HCT116 (cell line): ENCODE data around the gene SH3RF2. TPM values are rescaled to one million over a fixed set of nuclear protein-coding genes. Genes with fewer than 3 reads are reported as not detected.
A peak's percentile ranks its signal among the peaks of the same experiment; 100 is the strongest.

Experiments
- ATAC-seq: fragments of 200-7000 bp; cut with Tn5 transposase; 2 replicates; pipeline ENCODE4 v1.9.1; 2020; ENCODE audit warnings: mild to moderate bottlenecking, moderate library complexity
- BruUV-seq: library from RNA; stranded (reverse); fragments of 400-500 nt; replicated peaks from 2 replicates; lab custom pipeline; 2021; lab: Mats Ljungman, UMichigan
- CTCF ChIA-PET: fragments of 300-600 bp; sonication (Branson Sonifier 250); formaldehyde crosslinking; loops from one replicate; lab custom pipeline; 2021; ENCODE audit warnings: antibody characterized with exemption; lab: Charles Lee
- POLR2A ChIA-PET: fragments of 300-600, 350-600 bp; sonication (Branson Sonifier 250); formaldehyde crosslinking; loops from one replicate; lab custom pipeline; 2021; ENCODE audit warnings: antibody characterized with exemption; lab: Charles Lee
- RAD21 ChIA-PET, 2 experiments: fragments of 300-600 bp; sonication (Branson Sonifier 250); formaldehyde crosslinking; loops; one replicate each; lab custom pipeline; 2023; ENCODE audit warnings: low total read pairs in 2 of 2; ENCODE audit not compliant: uncharacterized antibody in 2 of 2, unreplicated experiment in 2 of 2, low non-redundant PET in 1 of 2; lab: Charles Lee
- DNase-seq: peaks from one replicate; pipeline ENCODE4 v3.0.0-alpha.2; 2010; ENCODE audit warnings: low read depth, low spot score
- H2AFZ ChIP-seq: fragments of 200-600 bp; shearing (Covaris generic), sonication (generic); 2 replicates; pipeline ENCODE4 v1.6.1; 2017; ENCODE audit warnings: low read depth, mixed run types, mixed read lengths, antibody characterized with exemption, low read length; ENCODE audit not compliant: poor library complexity, severe bottlenecking
- H3K27ac ChIP-seq: 2 replicates; pipeline ENCODE4 v1.5.1; 2012; ENCODE audit warnings: low read depth, low read length
- H3K27me3 ChIP-seq: fragments of 200-600 bp; sonication (generic); 2 replicates; pipeline ENCODE4 v1.6.1; 2016; ENCODE audit warnings: mixed run types, low read length, mixed read lengths; ENCODE audit not compliant: insufficient read depth
- H3K36me3 ChIP-seq, 2 experiments: fragments of 200-500 bp in 1 of 2; fragments of 200-600 bp in 1 of 2; sonication (Bioruptor generic) in 1 of 2; sonication (generic) in 1 of 2; 2 replicates each; pipeline versions ENCODE4 v1.5.1 to v1.6.1; 2014 to 2016; ENCODE audit warnings: low read length in 2 of 2, inconsistent platforms in 1 of 2, mixed read lengths in 1 of 2, mixed run types in 1 of 2; ENCODE audit not compliant: insufficient read depth in 2 of 2, control insufficient read depth in 1 of 2
- H3K4me1 ChIP-seq, 2 experiments: fragments of 200-600 bp in 1 of 2; sonication (generic) in 1 of 2; 2 replicates each; pipeline versions ENCODE4 v1.5.1 to v1.6.1; 2012 to 2017; ENCODE audit warnings: low read length in 2 of 2, inconsistent platforms in 1 of 2, mild to moderate bottlenecking in 1 of 2, mixed read lengths in 1 of 2, mixed run types in 1 of 2, moderate library complexity in 1 of 2; ENCODE audit not compliant: insufficient read depth in 2 of 2, control insufficient read depth in 1 of 2
- H3K4me2 ChIP-seq: fragments of 200-600 bp; sonication (generic); 2 replicates; pipeline ENCODE4 v1.6.1; 2017; ENCODE audit warnings: mixed run types, low read length, mixed read lengths
- H3K4me3 ChIP-seq, 2 experiments: fragments of 200-600 bp in 1 of 2; sonication (generic) in 1 of 2; replicated peaks in 1 of 2; 2 replicates each; pipeline ENCODE4 v1.5.1; 2011 to 2016; ENCODE audit warnings: low read length in 2 of 2, control low read depth in 1 of 2, low read depth in 1 of 2, mild to moderate bottlenecking in 1 of 2, mixed read lengths in 1 of 2, mixed run types in 1 of 2
- H3K79me2 ChIP-seq: fragments of 200-600 bp; sonication (generic); 2 replicates; pipeline ENCODE4 v1.6.1; 2017; ENCODE audit warnings: mild to moderate bottlenecking, mixed run types, low read length, moderate library complexity, mixed read lengths; ENCODE audit not compliant: insufficient read depth
- H3K9ac ChIP-seq: fragments of 200-600 bp; sonication (generic); 2 replicates; pipeline ENCODE4 v1.6.1; 2016; ENCODE audit warnings: low read length, mixed read lengths
- H3K9me2 ChIP-seq: fragments of 200-600 bp; sonication (generic), shearing (Covaris generic); 2 replicates; pipeline ENCODE4 v1.6.1; 2017; ENCODE audit warnings: mixed run types, mild to moderate bottlenecking, moderate library complexity; ENCODE audit not compliant: insufficient read depth
- H3K9me3 ChIP-seq, 2 experiments: fragments of 200-500 bp in 1 of 2; fragments of 200-600 bp in 1 of 2; sonication (Bioruptor generic) in 1 of 2; sonication (generic) in 1 of 2; 2 replicates each; pipeline ENCODE4 v1.6.1; 2014 to 2017; ENCODE audit warnings: low read length in 2 of 2, mixed read lengths in 2 of 2, inconsistent platforms in 1 of 2, low read depth in 1 of 2, mild to moderate bottlenecking in 1 of 2, mixed run types in 1 of 2, moderate library complexity in 1 of 2; ENCODE audit not compliant: control insufficient read depth in 1 of 2, insufficient read depth in 1 of 2
- H4K20me1 ChIP-seq: fragments of 200-600 bp; sonication (generic), shearing (Covaris generic); 2 replicates; pipeline ENCODE4 v1.6.1; 2017; ENCODE audit warnings: mixed run types, mild to moderate bottlenecking, moderate library complexity; ENCODE audit not compliant: insufficient read depth
- CBX3 ChIP-seq: IDR thresholded peaks from 2 replicates; pipeline ENCODE4 v1.6.1; 2012; ENCODE audit warnings: low read depth
- ELF1 ChIP-seq: IDR thresholded peaks from 2 replicates; pipeline ENCODE4 v1.6.1; 2012; ENCODE audit warnings: low read depth, borderline replicate concordance
- EZH2 ChIP-seq: fragments of 200-600 bp; sonication (generic); IDR thresholded peaks from 2 replicates; pipeline ENCODE4 v1.6.1; 2017; ENCODE audit warnings: antibody characterized with exemption, mixed run types
- FOSL1 ChIP-seq: IDR thresholded peaks from 2 replicates; pipeline ENCODE4 v1.6.1; 2012; ENCODE audit warnings: low read depth
- JUND ChIP-seq: IDR thresholded peaks from 2 replicates; pipeline ENCODE4 v1.6.1; 2012
- MAX ChIP-seq: IDR thresholded peaks from 2 replicates; pipeline ENCODE4 v1.6.1; 2012
- POLR2A ChIP-seq: IDR thresholded peaks from 2 replicates; pipeline ENCODE4 v1.7.0; 2011; ENCODE audit warnings: borderline replicate concordance; ENCODE audit not compliant: insufficient read depth, insufficient read length; ENCODE audit errors: extremely low read depth
- SIN3A ChIP-seq: IDR thresholded peaks from 2 replicates; pipeline ENCODE4 v1.6.1; 2012; ENCODE audit warnings: low read depth
- SP1 ChIP-seq: IDR thresholded peaks from 2 replicates; pipeline ENCODE4 v1.6.1; 2012; ENCODE audit warnings: low read depth
- SRF ChIP-seq: IDR thresholded peaks from 2 replicates; pipeline ENCODE4 v1.6.1; 2012; ENCODE audit warnings: low read depth
- TCF7L2 ChIP-seq: IDR thresholded peaks from 2 replicates; pipeline ENCODE4 v1.7.0; 2011; ENCODE audit warnings: borderline replicate concordance, inconsistent platforms; ENCODE audit not compliant: insufficient read depth, insufficient read length; ENCODE audit errors: extremely low read depth
- ZFX ChIP-seq: fragments of 450-650 bp; IDR thresholded peaks from 2 replicates; pipeline ENCODE4 v1.6.1; 2017
- intact Hi-C: fragments of 100-400 bp; cut with micrococcal nuclease; formaldehyde crosslinking; loops from 2 replicates; pipeline ENCODE4 v1.10.0; 2022
- total RNA-seq: library from RNA; stranded (reverse); gene quantifications from one replicate; pipeline ENCODE4 v1.2.1, GENCODE V29; 2021; ENCODE audit not compliant: unreplicated experiment
- TF ChIP-seq, protein P1 (sequence below): IDR thresholded peaks from 2 replicates; pipeline ENCODE4 v1.6.1; 2012; ENCODE audit warnings: low read depth
- TF ChIP-seq, protein P2 (sequence below): IDR thresholded peaks from 2 replicates; pipeline ENCODE4 v1.6.1; 2012
- TF ChIP-seq, protein P3 (sequence below): IDR thresholded peaks from 2 replicates; pipeline ENCODE4 v1.6.1; 2011; ENCODE audit warnings: mild to moderate bottlenecking, low read length, moderate library complexity; ENCODE audit not compliant: insufficient replicate concordance; ENCODE audit errors: extremely low read depth
- TF ChIP-seq, protein P4 (sequence below), 3 experiments: fragments of 200-600 bp in 1 of 3; sonication (generic) in 1 of 3; IDR thresholded peaks in 2 of 3; conservative IDR thresholded peaks in 1 of 3; 2 replicates each; pipeline ENCODE4 v1.5.1; 2012 to 2017; ENCODE audit warnings: low read depth in 2 of 3, low read length in 2 of 3, antibody characterized with exemption in 1 of 3, borderline replicate concordance in 1 of 3, control low read depth in 1 of 3, mild to moderate bottlenecking in 1 of 3, mixed read lengths in 1 of 3, mixed run types in 1 of 3, moderate library complexity in 1 of 3; ENCODE audit not compliant: insufficient read depth in 1 of 3

SH3RF2 gene
- total RNA-seq, 1 experiment from 2014 or later = 14.3 TPM

GRCh38 chr5:145923405-145923804, 13.0 kb upstream of the SH3RF2 start:
- ChIA-PET RAD21 (no interaction called here), POLR2A (no interaction called here), CTCF (no interaction called here)
- Histone ChIP-seq H3K4me2 (no peak overlapping the region), H4K20me1 (no peaks in the 10 kb centered on the region), H3K4me1 (peaks cover 12 to 22% of the 10 kb centered on the region in 2 experiments; a peak in 3 of 4 replicates), H3K79me2 (no peaks in the 10 kb centered on the region), H2AFZ (peak overlapping the region; percentile 35), H3K9ac (no peak overlapping the region), H3K36me3 (no peaks in the 10 kb centered on the region), H3K9me2 (no peaks in the 10 kb centered on the region), H3K9me3 (no peaks in the 10 kb centered on the region), H3K27me3 (no peaks in the 10 kb centered on the region), H3K27ac (no peak overlapping the region), H3K4me3 (no peak overlapping the region)
- TF ChIP-seq ZFX (no peak), TCF7L2 (no peak), MAX (no peak), SRF (no peak), EZH2 (no peak), CBX3 (no peak), JUND (no peak), FOSL1 (no peak), ELF1 (no peak), POLR2A (no peak), SP1 (no peak), SIN3A (no peak)
- TF ChIP-seq, protein P1, sequence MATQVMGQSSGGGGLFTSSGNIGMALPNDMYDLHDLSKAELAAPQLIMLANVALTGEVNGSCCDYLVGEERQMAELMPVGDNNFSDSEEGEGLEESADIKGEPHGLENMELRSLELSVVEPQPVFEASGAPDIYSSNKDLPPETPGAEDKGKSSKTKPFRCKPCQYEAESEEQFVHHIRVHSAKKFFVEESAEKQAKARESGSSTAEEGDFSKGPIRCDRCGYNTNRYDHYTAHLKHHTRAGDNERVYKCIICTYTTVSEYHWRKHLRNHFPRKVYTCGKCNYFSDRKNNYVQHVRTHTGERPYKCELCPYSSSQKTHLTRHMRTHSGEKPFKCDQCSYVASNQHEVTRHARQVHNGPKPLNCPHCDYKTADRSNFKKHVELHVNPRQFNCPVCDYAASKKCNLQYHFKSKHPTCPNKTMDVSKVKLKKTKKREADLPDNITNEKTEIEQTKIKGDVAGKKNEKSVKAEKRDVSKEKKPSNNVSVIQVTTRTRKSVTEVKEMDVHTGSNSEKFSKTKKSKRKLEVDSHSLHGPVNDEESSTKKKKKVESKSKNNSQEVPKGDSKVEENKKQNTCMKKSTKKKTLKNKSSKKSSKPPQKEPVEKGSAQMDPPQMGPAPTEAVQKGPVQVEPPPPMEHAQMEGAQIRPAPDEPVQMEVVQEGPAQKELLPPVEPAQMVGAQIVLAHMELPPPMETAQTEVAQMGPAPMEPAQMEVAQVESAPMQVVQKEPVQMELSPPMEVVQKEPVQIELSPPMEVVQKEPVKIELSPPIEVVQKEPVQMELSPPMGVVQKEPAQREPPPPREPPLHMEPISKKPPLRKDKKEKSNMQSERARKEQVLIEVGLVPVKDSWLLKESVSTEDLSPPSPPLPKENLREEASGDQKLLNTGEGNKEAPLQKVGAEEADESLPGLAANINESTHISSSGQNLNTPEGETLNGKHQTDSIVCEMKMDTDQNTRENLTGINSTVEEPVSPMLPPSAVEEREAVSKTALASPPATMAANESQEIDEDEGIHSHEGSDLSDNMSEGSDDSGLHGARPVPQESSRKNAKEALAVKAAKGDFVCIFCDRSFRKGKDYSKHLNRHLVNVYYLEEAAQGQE = no peak
- TF ChIP-seq, protein P2, sequence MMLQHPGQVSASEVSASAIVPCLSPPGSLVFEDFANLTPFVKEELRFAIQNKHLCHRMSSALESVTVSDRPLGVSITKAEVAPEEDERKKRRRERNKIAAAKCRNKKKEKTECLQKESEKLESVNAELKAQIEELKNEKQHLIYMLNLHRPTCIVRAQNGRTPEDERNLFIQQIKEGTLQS = no peak
- TF ChIP-seq, protein P3, sequence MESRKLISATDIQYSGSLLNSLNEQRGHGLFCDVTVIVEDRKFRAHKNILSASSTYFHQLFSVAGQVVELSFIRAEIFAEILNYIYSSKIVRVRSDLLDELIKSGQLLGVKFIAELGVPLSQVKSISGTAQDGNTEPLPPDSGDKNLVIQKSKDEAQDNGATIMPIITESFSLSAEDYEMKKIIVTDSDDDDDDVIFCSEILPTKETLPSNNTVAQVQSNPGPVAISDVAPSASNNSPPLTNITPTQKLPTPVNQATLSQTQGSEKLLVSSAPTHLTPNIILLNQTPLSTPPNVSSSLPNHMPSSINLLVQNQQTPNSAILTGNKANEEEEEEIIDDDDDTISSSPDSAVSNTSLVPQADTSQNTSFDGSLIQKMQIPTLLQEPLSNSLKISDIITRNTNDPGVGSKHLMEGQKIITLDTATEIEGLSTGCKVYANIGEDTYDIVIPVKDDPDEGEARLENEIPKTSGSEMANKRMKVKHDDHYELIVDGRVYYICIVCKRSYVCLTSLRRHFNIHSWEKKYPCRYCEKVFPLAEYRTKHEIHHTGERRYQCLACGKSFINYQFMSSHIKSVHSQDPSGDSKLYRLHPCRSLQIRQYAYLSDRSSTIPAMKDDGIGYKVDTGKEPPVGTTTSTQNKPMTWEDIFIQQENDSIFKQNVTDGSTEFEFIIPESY = no peak
- TF ChIP-seq, protein P4, sequence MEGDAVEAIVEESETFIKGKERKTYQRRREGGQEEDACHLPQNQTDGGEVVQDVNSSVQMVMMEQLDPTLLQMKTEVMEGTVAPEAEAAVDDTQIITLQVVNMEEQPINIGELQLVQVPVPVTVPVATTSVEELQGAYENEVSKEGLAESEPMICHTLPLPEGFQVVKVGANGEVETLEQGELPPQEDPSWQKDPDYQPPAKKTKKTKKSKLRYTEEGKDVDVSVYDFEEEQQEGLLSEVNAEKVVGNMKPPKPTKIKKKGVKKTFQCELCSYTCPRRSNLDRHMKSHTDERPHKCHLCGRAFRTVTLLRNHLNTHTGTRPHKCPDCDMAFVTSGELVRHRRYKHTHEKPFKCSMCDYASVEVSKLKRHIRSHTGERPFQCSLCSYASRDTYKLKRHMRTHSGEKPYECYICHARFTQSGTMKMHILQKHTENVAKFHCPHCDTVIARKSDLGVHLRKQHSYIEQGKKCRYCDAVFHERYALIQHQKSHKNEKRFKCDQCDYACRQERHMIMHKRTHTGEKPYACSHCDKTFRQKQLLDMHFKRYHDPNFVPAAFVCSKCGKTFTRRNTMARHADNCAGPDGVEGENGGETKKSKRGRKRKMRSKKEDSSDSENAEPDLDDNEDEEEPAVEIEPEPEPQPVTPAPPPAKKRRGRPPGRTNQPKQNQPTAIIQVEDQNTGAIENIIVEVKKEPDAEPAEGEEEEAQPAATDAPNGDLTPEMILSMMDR (IDR thresholded peaks at IDR 0.05 in 2 of 3, conservative IDR thresholded peaks at IDR 0.05 in 1 of 3; ENCODE audit: borderline replicate concordance in 1 of 3, insufficient read depth in 1 of 3, low read depth in 2 of 3, low read length in 2 of 3) = no peak
- intact Hi-C loops = no loop called here
- DNase-seq (no peak), ATAC-seq (no peak)
- no TSS peak for BruUV-seq
